ENCODE results near the gene LRP1B.

LRP1B gene

GRCh38 chr2:140761807-140762206 lies 1369.0 kb downstream of the LRP1B start:
- no peak for DNase-seq (ENCODE audit: low read depth in 1 of 2, low spot score in 1 of 2)

DNA sequence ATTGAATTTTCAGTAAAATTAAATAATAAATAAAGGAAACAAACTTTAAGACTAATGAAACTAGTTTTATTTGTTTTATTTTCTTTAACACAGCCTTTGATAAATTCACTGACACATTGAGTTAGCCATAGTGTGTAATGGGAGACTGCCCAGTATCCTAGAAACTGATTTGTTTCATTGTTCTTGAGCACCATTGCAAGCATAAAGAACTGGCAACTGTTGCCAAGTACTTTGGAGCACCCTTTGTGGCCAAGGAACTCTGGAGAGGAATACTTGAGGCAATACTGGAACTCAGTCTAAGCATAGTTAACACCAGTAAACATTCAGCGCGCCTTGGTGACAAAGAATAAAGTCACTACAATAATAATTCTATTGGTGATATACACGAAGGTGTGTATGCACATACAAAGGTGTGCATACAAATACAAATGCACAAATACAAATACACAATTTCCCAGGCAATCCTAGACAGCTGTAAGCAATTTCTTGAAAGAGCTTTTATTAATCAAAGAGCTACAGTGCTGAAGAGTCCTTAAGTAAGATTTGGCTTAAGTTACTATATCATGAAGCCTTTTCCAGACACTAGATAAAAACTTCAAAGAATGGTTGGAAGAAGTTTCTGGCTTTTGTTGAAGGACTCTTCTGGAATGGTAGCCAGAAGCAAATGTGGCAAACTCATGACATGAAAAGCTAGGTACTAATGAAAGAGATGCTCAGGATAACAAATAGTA lies 1371.2 kb downstream of the LRP1B start:
- DNase-seq (ENCODE audit: low read depth in 1 of 2, low spot score in 1 of 2) = no peak

GRCh38 chr2:140747665-140748064 lies 1383.2 kb downstream of the LRP1B start:
- DNase-seq (ENCODE audit: low read depth in 1 of 2, low spot score in 1 of 2) = no peak

DNA sequence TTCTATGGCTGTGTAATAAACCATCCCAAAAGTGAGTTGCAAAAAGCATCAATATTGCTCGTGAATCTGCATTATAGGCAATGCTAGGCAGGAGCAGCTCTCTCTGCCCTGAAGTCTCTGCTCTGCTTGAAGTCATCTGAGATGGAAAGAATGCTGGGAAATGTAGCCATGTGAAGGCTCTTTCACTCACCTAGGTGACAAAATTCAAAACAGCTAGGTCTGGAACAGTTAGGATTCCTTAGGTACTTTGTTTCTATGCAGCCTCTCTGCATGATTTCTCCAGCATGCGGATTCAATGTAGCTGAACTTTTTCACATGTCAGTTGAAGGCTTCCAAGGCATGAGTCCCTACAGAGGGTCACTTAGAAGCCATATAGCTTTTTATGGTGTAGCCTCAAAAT lies 1383.7 kb downstream of the LRP1B start:
- no peak for DNase-seq (ENCODE audit: low read depth in 1 of 2, low spot score in 1 of 2)

- DNase-seq (ENCODE audit: low read depth in 1 of 2, low spot score in 1 of 2) = no peak
These were observed 1386.4 kb downstream of the LRP1B start for GRCh38 chr2:140744379-140744778.

- DNase-seq (ENCODE audit: low read depth in 1 of 2, low spot score in 1 of 2) = no peak
These were observed 1393.8 kb downstream of the LRP1B start for GRCh38 chr2:140737006-140737405.

GRCh38 chr2:140734992-140735391 lies 1395.8 kb downstream of the LRP1B start:
- DNase-seq (ENCODE audit: low read depth in 1 of 2, low spot score in 1 of 2) = no peak

GRCh38 chr2:140718999-140719398 lies 1411.8 kb downstream of the LRP1B start:
- DNase-seq (ENCODE audit: low read depth in 1 of 2, low spot score in 1 of 2) = no peak

- DNase-seq (ENCODE audit: low read depth in 1 of 2, low spot score in 1 of 2) = no peak
These were observed 1413.3 kb downstream of the LRP1B start for GRCh38 chr2:140717481-140717880.

- no peak for DNase-seq (ENCODE audit: low read depth in 1 of 2, low spot score in 1 of 2)
These were observed 1416.2 kb downstream of the LRP1B start for GRCh38 chr2:140714586-140714985.

DNA sequence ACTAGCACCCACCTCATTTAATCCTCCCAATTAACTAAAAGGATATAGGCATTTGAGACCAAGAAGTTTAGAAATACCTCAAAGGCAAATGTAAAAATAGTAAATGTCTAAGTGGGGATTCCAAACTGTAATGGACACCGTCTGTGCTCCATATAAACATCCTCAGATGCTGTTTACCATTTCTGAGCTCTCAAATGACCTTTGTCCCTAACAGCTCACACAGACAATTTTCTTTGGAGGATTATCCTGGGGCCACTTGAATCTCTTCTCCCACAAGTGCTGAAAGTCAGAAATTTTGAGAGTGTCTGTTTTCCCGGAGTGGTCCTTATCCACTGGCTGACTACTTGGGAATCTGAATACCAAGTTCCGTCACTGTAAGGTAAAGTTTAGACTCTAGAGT lies 1418.9 kb downstream of the LRP1B start:
- no peak for DNase-seq (ENCODE audit: low read depth in 1 of 2, low spot score in 1 of 2)

DNA sequence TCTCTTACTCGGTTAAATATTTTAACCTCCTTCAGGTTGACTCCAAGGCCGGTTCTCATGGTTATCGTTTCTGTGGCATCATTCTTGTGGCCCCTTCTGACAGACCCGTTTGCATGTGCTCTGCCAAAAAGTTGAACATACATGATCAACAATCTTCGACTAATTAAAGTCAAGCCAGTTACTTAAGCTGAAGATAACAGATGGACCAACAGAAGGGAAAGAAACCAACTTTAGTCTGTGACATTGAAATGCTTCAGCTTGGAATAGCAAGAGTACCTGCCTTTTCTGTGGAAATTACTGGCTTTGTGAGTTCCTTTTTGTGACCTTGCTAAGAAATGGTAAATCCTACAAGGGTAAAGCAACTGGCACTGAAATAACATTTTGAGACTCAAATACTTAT lies 1429.1 kb downstream of the LRP1B start:
- DNase-seq (ENCODE audit: low read depth in 1 of 2, low spot score in 1 of 2) = no peak

- DNase-seq (ENCODE audit: low read depth in 1 of 2, low spot score in 1 of 2) = no peak
These were observed 1432.2 kb downstream of the LRP1B start for GRCh38 chr2:140698636-140699035.

GRCh38 chr2:140696449-140696848 lies 1434.4 kb downstream of the LRP1B start:
- DNase-seq (ENCODE audit: low read depth in 1 of 2, low spot score in 1 of 2) = no peak

DNA sequence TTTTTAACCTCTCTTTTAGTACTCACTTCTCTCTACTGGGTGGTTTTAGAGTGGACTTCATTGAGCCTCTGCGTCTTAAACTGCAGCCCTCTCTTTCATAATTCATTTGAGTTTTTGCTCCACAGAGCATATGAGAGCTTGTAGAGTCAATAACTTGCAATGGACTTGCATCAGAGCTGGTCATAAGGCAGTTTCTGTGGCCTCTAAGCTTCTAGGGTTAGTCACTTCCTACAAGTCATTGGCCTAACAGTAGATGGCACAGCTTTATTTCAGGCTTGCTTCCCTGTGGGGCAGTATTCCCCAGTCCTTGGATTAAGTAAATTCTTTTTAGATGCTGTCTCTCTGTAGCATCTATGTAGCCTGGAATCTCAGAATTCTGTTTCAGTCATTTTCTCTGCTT lies 1435.7 kb downstream of the LRP1B start:
- DNase-seq (ENCODE audit: low read depth in 1 of 2, low spot score in 1 of 2) = no peak

DNA sequence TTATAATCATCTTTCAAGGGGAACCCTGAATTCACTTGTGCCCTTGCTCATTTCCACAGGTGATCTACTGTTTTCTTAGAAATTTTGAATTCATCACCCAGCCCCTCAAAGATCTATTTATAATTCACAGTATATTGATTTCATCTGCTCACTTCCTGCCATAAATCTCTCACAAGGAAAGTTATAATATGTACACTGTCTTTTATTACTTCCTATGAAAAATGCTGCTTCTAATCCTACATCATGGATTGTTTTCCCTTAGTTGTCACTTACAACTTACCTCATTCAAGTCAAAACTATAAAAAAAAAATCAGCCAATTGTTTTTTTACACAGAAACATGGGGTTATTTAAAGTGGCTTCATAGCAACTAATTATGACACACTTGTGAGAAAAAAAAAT lies 1443.0 kb downstream of the LRP1B start:
- DNase-seq (ENCODE audit: low read depth in 1 of 2, low spot score in 1 of 2) = no peak

DNA sequence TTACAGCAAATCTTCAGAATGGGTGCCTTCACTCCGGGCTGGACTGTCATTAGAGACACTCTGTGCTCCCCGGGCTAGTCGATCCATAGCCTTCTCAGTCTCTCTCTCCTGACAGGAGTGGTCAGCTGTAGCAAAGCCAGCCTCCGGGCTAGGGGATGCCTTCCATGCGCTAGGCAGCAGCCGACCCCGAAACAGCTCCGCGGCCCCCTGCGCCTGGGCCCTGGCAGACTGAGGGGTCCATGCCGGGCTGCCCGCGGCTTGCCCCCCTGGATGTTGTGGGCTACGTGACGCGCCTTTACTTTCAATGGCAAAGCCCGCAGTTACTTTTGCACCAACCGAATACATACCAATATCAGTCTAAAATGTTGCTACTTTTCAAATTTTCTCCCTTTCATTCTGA lies 1447.2 kb downstream of the LRP1B start:
- DNase-seq (ENCODE audit: low read depth in 1 of 2, low spot score in 1 of 2) = no peak

DNA sequence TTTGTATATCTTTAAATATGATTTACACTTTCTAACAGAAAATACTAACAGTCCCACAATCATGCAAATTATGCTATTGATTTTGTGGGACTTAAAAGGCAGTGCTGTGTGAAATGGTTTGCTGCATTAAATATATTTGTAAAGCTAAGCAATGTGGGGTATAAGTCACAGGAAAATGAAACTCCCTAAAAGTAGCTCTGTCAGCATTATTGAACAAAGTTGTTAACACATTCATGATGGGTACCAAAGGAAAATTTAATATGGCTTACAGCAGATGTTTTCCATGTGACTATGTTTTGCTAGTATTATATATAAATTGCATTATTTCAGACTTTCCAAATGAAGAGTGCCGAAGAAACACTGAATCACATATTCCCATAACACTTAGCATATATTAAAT lies 1450.0 kb downstream of the LRP1B start:
- DNase-seq (ENCODE audit: low read depth in 1 of 2, low spot score in 1 of 2) = no peak

DNA sequence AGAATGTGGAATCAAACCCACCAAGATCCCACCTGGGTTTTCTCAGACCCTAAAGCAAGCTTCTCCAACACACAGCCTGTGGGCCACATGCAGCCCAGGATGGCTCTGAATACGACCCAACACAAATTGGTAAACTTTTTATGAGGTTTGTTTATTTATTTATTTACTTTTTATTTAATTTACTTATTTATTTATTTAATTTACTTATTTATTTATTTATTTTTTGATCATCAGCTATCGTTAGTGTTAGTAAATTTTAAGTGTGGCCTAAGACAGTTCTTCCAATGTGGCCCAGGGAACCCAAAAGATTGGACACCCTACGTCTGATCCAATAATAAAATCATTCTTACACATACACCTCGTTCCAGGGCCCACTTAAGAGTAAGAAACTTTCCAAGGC lies 1451.1 kb downstream of the LRP1B start:
- no peak for DNase-seq (ENCODE audit: low read depth in 1 of 2, low spot score in 1 of 2)

DNA sequence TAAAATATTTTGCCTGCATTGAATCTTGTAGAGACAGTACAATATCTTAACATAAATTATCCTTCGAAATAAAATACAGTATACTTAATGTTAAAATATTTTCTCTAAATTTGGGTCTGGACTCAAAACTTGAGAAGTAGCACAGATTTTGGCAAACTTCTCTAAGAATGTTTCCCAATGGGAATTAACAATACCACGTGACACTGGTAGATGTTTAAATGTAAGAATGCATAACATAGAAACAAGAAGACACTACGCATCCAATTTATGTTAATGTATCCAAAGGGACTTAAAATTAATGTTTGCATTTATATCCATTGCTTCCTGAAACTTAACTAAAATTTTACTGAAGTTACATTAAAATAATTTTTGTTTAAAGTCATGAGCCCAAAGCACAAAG lies 1460.9 kb downstream of the LRP1B start:
- DNase-seq (ENCODE audit: low read depth in 1 of 2, low spot score in 1 of 2) = no peak

- DNase-seq (ENCODE audit: low read depth in 1 of 2, low spot score in 1 of 2) = no peak
These were observed 1463.6 kb downstream of the LRP1B start for GRCh38 chr2:140667203-140667602.

GRCh38 chr2:140662504-140662903 lies 1468.3 kb downstream of the LRP1B start:
- DNase-seq (ENCODE audit: low read depth in 1 of 2, low spot score in 1 of 2) = no peak

Data from activated CD4-positive, alpha-beta T cell treated with anti-CD3 and anti-CD28 coated beads, Interleukin-2, amount 50 U/mL, for 24 hours (primary cell).